GM12878 (cell line): ENCODE measurements around the gene ZCWPW2. TPM values are rescaled to one million over a fixed set of nuclear protein-coding genes. Genes with fewer than 3 reads are reported as not detected.

ENCODE experiments used
- ATAC-seq: fragments of 200-7000 bp; cut with Tn5 transposase; 3 replicates; pipeline ENCODE4 v1.9.1; 2020; ENCODE audit warnings: mild to moderate bottlenecking, moderate library complexity
- BruUV-seq: library from RNA; stranded (reverse); fragments of 400-500 nt; replicated peaks from 2 replicates; lab custom pipeline; 2021; lab: Mats Ljungman, UMichigan
- CTCF ChIA-PET: fragments of 300-600 bp; sonication (Branson Sonifier 250); formaldehyde crosslinking; extraction: SDS; loops from one replicate; lab custom pipeline; 2021; ENCODE audit warnings: inconsistent platforms; lab: Yijun Ruan, JAX
- POLR2A ChIA-PET: fragments of 350-600 bp; formaldehyde crosslinking; extraction: SDS; loops from one replicate; lab custom pipeline; 2021; ENCODE audit warnings: inconsistent platforms; lab: Charles Lee
- RAD21 ChIA-PET: fragments of 300-600 bp; sonication (Branson Sonifier 250); formaldehyde crosslinking; loops from one replicate; lab custom pipeline; 2023; ENCODE audit warnings: antibody characterized with exemption; ENCODE audit not compliant: unreplicated experiment; lab: Charles Lee
- SMC1A ChIA-PET: fragments of 300-600 bp; sonication (Branson Sonifier 250); formaldehyde crosslinking; loops from one replicate; lab custom pipeline; 2023; ENCODE audit not compliant: unreplicated experiment, uncharacterized antibody; lab: Charles Lee
- DNase-seq: peaks from one replicate; pipeline ENCODE4 v3.0.0-alpha.2; 2011; ENCODE audit warnings: low read depth, low spot score
- FAIRE-seq: peaks from 3 replicates; lab custom pipeline; 2011; peaks lifted over from hg19 to GRCh38; lab: Jason Lieb, UNC
- H2AFZ ChIP-seq: 2 replicates; pipeline ENCODE4 v1.6.0; 2011; ENCODE audit warnings: low read depth, low read length, control low read depth; ENCODE audit not compliant: control insufficient read depth
- H3K27ac ChIP-seq: 2 replicates; pipeline ENCODE4 v1.5.1; 2011; ENCODE audit warnings: control low read depth; ENCODE audit not compliant: control insufficient read depth, insufficient read depth
- H3K27me3 ChIP-seq, 2 experiments: replicated peaks in 1 of 2; 2 replicates each; pipeline versions ENCODE4 v1.6.0 to v1.6.1; 2011; ENCODE audit warnings: low read length in 1 of 2; ENCODE audit not compliant: control insufficient read depth in 2 of 2, insufficient read depth in 2 of 2
- H3K36me3 ChIP-seq, 2 experiments: 2 replicates each; pipeline ENCODE4 v1.5.1; 2011; ENCODE audit warnings: low read length in 1 of 2; ENCODE audit not compliant: control insufficient read depth in 2 of 2, insufficient read depth in 2 of 2
- H3K4me1 ChIP-seq: 2 replicates; pipeline ENCODE4 v1.6.1; 2011; ENCODE audit warnings: mild to moderate bottlenecking, low read length, moderate library complexity, mixed read lengths; ENCODE audit not compliant: control insufficient read depth, insufficient read depth
- H3K4me2 ChIP-seq: 2 replicates; pipeline ENCODE4 v1.6.0; 2011; ENCODE audit warnings: control low read depth; ENCODE audit not compliant: control insufficient read depth, insufficient read depth
- H3K4me3 ChIP-seq: fragments of 200-600 bp; sonication (generic); 2 replicates; pipeline ENCODE4 v1.5.1; 2016
- H3K79me2 ChIP-seq: 2 replicates; pipeline ENCODE4 v1.6.0; 2011; ENCODE audit warnings: low read length; ENCODE audit not compliant: control insufficient read depth, insufficient read depth
- H3K9ac ChIP-seq: 2 replicates; pipeline ENCODE4 v1.8.0; 2011; ENCODE audit warnings: low read length, control low read depth, mixed read lengths; ENCODE audit not compliant: control insufficient read depth, insufficient read depth
- H3K9me3 ChIP-seq: replicated peaks from 3 replicates; pipeline ENCODE4 v1.5.1; 2011; ENCODE audit warnings: mild to moderate bottlenecking, low read length; ENCODE audit not compliant: control insufficient read depth, insufficient read depth
- H4K20me1 ChIP-seq: 2 replicates; pipeline ENCODE4 v1.6.0; 2011; ENCODE audit not compliant: control insufficient read depth, insufficient read depth
- ATF7 ChIP-seq: fragments of 450-650 bp; IDR thresholded peaks from 2 replicates; pipeline ENCODE4 v1.6.1; 2016; ENCODE audit warnings: low read depth, mild to moderate bottlenecking
- BCL11A ChIP-seq: IDR thresholded peaks from 2 replicates; pipeline ENCODE4 v1.6.1; 2011; ENCODE audit warnings: low read depth, low read length
- BCL3 ChIP-seq: IDR thresholded peaks from 2 replicates; pipeline ENCODE4 v1.6.1; 2011; ENCODE audit warnings: borderline replicate concordance, low read depth, mild to moderate bottlenecking, moderate library complexity, low read length; ENCODE audit not compliant: insufficient read depth, poor library complexity, severe bottlenecking
- EZH2 ChIP-seq: IDR thresholded peaks from 2 replicates; pipeline ENCODE4 v1.6.1; 2012; ENCODE audit warnings: low read depth, mild to moderate bottlenecking, control low read depth, inconsistent platforms, low read length, borderline replicate concordance; ENCODE audit not compliant: control insufficient read depth
- KDM1A ChIP-seq: fragments of 200-600 bp; sonication (generic); IDR thresholded peaks from 2 replicates; pipeline ENCODE4 v1.6.1; 2016; ENCODE audit warnings: borderline replicate concordance
- NFYA ChIP-seq: IDR thresholded peaks from 2 replicates; pipeline ENCODE4 v1.6.1; 2011; ENCODE audit warnings: low read depth, mild to moderate bottlenecking, low read length, improper control_type of control experiment, borderline replicate concordance
- NKRF ChIP-seq: fragments of 450-650 bp; conservative IDR thresholded peaks from 2 replicates; pipeline ENCODE4 v1.6.1; 2017; ENCODE audit warnings: mild to moderate bottlenecking, moderate library complexity
- PAX5 ChIP-seq: IDR thresholded peaks from 2 replicates; pipeline ENCODE4 v1.6.1; 2011; ENCODE audit warnings: low read depth, low read length, borderline replicate concordance
- RUNX3 ChIP-seq: IDR thresholded peaks from 2 replicates; pipeline ENCODE4 v1.6.1; 2012; ENCODE audit warnings: low read length, inconsistent platforms
- SPI1 ChIP-seq: IDR thresholded peaks from 2 replicates; pipeline ENCODE4 v1.6.1; 2011; ENCODE audit warnings: low read depth, mild to moderate bottlenecking, low read length, moderate library complexity, borderline replicate concordance; ENCODE audit not compliant: insufficient read depth
- SREBF1 ChIP-seq: IDR thresholded peaks from 2 replicates; pipeline ENCODE4 v1.6.1; 2012; ENCODE audit warnings: mild to moderate bottlenecking, low read length
- SREBF2 ChIP-seq: IDR thresholded peaks from 2 replicates; pipeline ENCODE4 v1.6.1; 2012; ENCODE audit warnings: mild to moderate bottlenecking, low read length
- ZBED1 ChIP-seq: IDR thresholded peaks from 2 replicates; pipeline ENCODE4 v1.6.1; 2016; ENCODE audit warnings: borderline replicate concordance
- ZNF274 ChIP-seq: IDR thresholded peaks from one replicate; pipeline ENCODE4 v1.8.0; 2011; ENCODE audit not compliant: insufficient read length, insufficient read depth
- ZNF384 ChIP-seq: IDR thresholded peaks from 2 replicates; pipeline ENCODE4 v1.6.1; 2012; ENCODE audit warnings: low read depth, mild to moderate bottlenecking, low read length, improper control_type of control experiment, borderline replicate concordance
- WGBS: methylation state at CpG from one replicate; pipeline ENCODE4 v1.1.6; 2016; ENCODE audit warnings: low lambda C conversion rate; ENCODE audit not compliant: insufficient replicate concordance, insufficient coverage; ENCODE audit errors: missing lambda C conversion rate; 5-methylcytosine and 5-hydroxymethylcytosine counted together
- in situ Hi-C: fragments of 300-500 bp; cut with MboI; formaldehyde crosslinking; loops from 9 replicates; pipeline ENCODE4 v1.14.3; 2018; ENCODE audit warnings: mixed read lengths
- intact Hi-C: fragments of 100-400 bp; cut with micrococcal nuclease; formaldehyde crosslinking; loops from one replicate; pipeline ENCODE4 v1.14.2; 2022; ENCODE audit not compliant: unreplicated experiment
- polyA plus RNA-seq, 11 experiments: library from polyadenylated mRNA; depleted of rRNA in 4 of 11; unstranded in 6 of 11; stranded (reverse) in 5 of 11; fragments of >200 nt; fragmentation: Nextera tagmentation in 4 of 11; fragmentation: Illumina TruSeq in 1 of 11; extraction: Ambion mirVana in 4 of 11; extraction: Trizol in 1 of 11; gene quantifications; 1 replicate in 1 of 11; 2 replicates in 10 of 11; pipeline versions ENCODE4 v1.2.1 to v1.2.3, GENCODE V29; 2011 to 2016; ENCODE audit warnings: inconsistent platforms in 2 of 11, missing spikeins in 2 of 11, low read depth in 1 of 11
- total RNA-seq, 4 experiments: library from RNA; depleted of rRNA in 3 of 4; stranded (reverse); fragments of >200 nt in 3 of 4; fragmentation: Illumina TruSeq in 1 of 4; extraction: Trizol in 1 of 4; gene quantifications; 2 replicates each; pipeline versions ENCODE4 v1.2.1 to v1.2.3, GENCODE V29; 2013 to 2021

ZCWPW2 gene
- total and polyA plus RNA-seq, 10 of the 15 experiments (the other 5 are each of a cell fraction or from before 2014, with no cell fraction given), result 0.09 to 0.38 (median 0.22) TPM; not detected in 3

- 62% methylated on average over 5 of the region's 5 CpGs for WGBS
- POLR2A ChIA-PET, result no interaction called here
- no TSS peak for BruUV-seq
These were observed 37.5 kb downstream of the ZCWPW2 start for GRCh38 chr3:28386049-28386448.

GRCh38 chr3:28388978-28389377 lies 40.5 kb downstream of the ZCWPW2 start:
- no peaks in the 10 kb centered on the region for H4K20me1 ChIP-seq
- H3K27ac ChIP-seq, result no peak overlapping the region
- H3K4me3 ChIP-seq, result no peak overlapping the region
- 65% methylated on average over 1 of the region's 1 CpG for WGBS
- intact Hi-C loops, result no loop called here
- RAD21 ChIA-PET, result no interaction called here
- H3K9me3 ChIP-seq, result no peaks in the 10 kb centered on the region
- H3K4me2 ChIP-seq, result no peak overlapping the region
- BruUV-seq, result no TSS peak
- no peaks in the 10 kb centered on the region for H3K4me1 ChIP-seq
- SMC1A ChIA-PET, result interaction anchor here (0.8 kb wide), 1 partner anchor 18 kb away, joined by 3 read pairs; no protein-coding TSS in a partner anchor
- no peak overlapping the region for H2AFZ ChIP-seq
- H3K36me3 ChIP-seq, result no peaks in the 10 kb centered on the region
- no peaks in the 10 kb centered on the region for H3K79me2 ChIP-seq
- ATAC-seq (no peak), FAIRE-seq (no peak), DNase-seq (no peak)
- TF ChIP-seq BCL3 (no peak), NKRF (no peak), EZH2 (no peak), SREBF2 (no peak), ZNF274 (no peak), ZNF384 (no peak), ZBED1 (no peak), ATF7 (no peak), PAX5 (no peak), KDM1A (no peak), BCL11A (no peak), RUNX3 (no peak), SREBF1 (no peak)
- TF ChIP-seq, all 136 proteins: peak for 0
- ChIA-PET POLR2A (no interaction called here), CTCF (no interaction called here)
- Histone ChIP-seq H3K27me3 (no peaks in the 10 kb centered on the region), H3K9ac (no peak overlapping the region)
- in situ Hi-C loops, result no loop called here

More at GRCh38 chr3:28386049-28386448, 37.5 kb downstream of the ZCWPW2 start:
- intact Hi-C loops (no loop called here), in situ Hi-C loops (no loop called here)
- Histone ChIP-seq H3K27me3 (no peaks in the 10 kb centered on the region), H3K79me2 (no peaks in the 10 kb centered on the region), H3K9me3 (no peaks in the 10 kb centered on the region), H2AFZ (no peak overlapping the region), H3K4me2 (no peak overlapping the region), H3K36me3 (no peaks in the 10 kb centered on the region), H3K27ac (no peak overlapping the region), H3K9ac (no peak overlapping the region), H3K4me1 (no peaks in the 10 kb centered on the region), H4K20me1 (no peaks in the 10 kb centered on the region), H3K4me3 (no peak overlapping the region)
- no peak for DNase-seq
- CTCF ChIA-PET, result interaction anchor here (0.7 kb wide), 1 partner anchor 50 kb away, joined by 3 read pairs; no protein-coding TSS in a partner anchor
- TF ChIP-seq SPI1, result peak; percentile 80
- TF ChIP-seq PAX5, result no peak
- no peak for TF ChIP-seq NFYA
- ATAC-seq, result no peak
- RAD21 ChIA-PET, result no interaction called here
- SMC1A ChIA-PET, result no interaction called here
- no peak for FAIRE-seq
